GM12874 (cell line): ENCODE results near the gene AMPD3.

ENCODE experiments used
- TF ChIP-seq, protein P1 (sequence below): IDR thresholded peaks from 2 replicates; pipeline ENCODE4 v1.5.1; 2011; ENCODE audit warnings: low read depth, mild to moderate bottlenecking, control low read depth, low read length, moderate library complexity; ENCODE audit not compliant: insufficient read depth

AMPD3 gene

DNA sequence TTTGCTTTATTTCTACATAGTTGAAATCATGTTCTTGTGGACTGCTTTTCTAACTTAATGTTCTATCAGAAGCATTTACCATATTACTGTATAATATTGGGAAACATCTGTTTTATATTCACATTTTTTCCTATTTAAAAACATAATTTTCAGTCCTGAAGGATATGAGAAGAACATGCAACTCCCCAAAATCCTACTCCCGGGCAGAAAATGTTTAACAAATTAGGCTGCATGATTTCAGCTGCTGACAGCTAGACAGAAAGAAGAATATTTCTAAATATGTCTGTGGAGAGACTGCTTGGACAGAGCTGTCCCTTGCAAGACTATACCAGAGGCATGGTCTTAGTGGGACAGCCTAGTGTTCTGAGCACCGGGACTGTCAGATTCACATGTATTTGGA, 15.7 kb upstream of the AMPD3 start:
- TF ChIP-seq, protein P1, sequence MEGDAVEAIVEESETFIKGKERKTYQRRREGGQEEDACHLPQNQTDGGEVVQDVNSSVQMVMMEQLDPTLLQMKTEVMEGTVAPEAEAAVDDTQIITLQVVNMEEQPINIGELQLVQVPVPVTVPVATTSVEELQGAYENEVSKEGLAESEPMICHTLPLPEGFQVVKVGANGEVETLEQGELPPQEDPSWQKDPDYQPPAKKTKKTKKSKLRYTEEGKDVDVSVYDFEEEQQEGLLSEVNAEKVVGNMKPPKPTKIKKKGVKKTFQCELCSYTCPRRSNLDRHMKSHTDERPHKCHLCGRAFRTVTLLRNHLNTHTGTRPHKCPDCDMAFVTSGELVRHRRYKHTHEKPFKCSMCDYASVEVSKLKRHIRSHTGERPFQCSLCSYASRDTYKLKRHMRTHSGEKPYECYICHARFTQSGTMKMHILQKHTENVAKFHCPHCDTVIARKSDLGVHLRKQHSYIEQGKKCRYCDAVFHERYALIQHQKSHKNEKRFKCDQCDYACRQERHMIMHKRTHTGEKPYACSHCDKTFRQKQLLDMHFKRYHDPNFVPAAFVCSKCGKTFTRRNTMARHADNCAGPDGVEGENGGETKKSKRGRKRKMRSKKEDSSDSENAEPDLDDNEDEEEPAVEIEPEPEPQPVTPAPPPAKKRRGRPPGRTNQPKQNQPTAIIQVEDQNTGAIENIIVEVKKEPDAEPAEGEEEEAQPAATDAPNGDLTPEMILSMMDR, result no peak

DNA sequence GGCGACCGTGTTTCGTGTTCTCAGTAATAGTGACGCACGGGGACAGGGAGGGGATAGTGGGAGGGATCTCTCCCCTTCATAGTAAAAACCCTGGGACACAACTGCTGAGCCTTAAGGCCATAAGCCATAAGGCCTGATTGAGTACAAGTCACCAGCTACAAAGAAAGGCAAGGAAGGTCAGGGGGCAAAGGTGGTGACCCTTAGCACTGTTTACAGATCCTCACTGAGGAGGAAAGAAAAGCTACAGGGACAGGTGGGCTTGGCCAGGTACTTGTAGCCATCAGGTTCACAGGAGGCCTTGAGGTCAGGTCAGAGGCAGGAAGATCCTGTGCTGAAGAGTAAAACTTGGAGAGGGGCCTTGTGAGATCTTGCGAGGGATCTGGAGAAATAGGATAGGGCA, 15.1 kb upstream of the AMPD3 start:
- TF ChIP-seq, protein P1, result no peak

DNA sequence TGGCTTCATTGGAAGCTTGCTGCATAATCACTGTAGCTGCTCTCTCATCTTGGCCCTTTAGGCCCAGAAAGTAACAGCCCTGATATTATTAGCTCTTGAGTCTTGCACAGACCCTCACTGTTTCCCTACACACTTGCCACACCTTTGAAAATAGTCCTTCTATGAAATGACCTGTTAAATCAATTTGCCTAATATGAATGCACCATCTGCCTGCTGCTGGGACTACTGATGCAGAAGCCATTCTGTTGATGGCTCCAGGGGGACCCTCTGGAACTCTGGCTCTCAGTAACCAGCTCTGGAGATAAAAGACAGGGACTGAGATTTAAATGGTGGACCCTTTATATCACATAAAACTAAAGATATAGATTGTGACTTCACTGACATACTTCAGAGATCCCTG, 14.7 kb upstream of the AMPD3 start:
- TF ChIP-seq, protein P1, result no peak

DNA sequence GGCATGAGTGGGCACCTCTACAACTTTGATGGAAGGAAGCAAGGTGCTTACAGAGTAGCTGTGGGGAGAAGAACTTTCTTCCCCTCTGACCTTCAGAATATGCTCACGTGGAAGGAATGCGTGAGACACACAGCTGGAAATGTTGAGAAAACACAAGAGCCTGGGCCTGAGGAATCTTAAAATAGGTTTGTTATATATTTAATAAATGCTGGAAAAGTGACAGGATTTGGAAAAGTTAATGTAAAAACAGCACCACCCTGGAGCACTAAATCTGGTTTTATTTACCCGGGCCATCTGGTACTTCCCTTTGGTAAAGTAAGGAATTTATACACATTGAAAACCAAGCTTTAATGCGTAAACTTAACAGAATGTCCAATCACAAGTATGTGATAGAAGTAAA, 14.0 kb upstream of the AMPD3 start:
- TF ChIP-seq, protein P1, result no peak

GRCh38 chr11:10441652-10442503, 13.2 kb upstream of the AMPD3 start:
- TF ChIP-seq, protein P1, result no peak

DNA sequence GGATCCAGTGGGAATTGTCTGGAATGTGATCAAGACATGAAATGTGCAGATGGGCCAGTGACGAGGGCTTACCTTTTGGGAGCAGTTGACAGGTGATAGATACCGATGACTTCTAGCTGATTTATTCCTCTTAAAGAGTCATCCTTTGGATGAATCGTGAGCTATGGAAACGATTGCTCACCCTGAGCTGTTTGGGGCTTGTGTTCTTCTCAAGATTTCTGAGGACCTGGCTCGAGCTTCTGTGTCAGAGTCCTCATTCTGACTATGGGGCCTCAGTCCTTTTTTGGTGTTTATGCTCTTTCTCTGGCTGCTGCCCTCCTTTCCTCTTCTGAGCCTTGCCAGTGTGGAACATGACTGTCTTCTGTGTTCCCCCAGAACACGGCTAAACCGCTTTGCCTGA, 11.9 kb upstream of the AMPD3 start:
- TF ChIP-seq, protein P1, result no peak

- TF ChIP-seq, protein P1, result no peak
Measured at GRCh38 chr11:10443721-10444235, 11.3 kb upstream of the AMPD3 start.
